AG09319 (cell line): ENCODE data around the gene TMX3.

Experiments used
- DNase-seq: peaks from one replicate; pipeline ENCODE4 v3.0.0-alpha.2; 2010; ENCODE audit warnings: low read depth; ENCODE audit errors: extremely low read depth
- TF ChIP-seq, protein P1 (sequence below): IDR thresholded peaks from 2 replicates; pipeline ENCODE4 v1.5.1; 2011; ENCODE audit warnings: low read depth, mild to moderate bottlenecking, inconsistent platforms, low read length, moderate library complexity

Gene TMX3

GRCh38 chr18:68714712-68715496 lies at the start of gene TMX3:
TSS of gene TMX3 (minus strand) at chr18:68715108. CDS start at chr18:68714981, 127 bp downstream.
- DNase-seq: peak; percentile 82
- TF ChIP-seq, protein P1, sequence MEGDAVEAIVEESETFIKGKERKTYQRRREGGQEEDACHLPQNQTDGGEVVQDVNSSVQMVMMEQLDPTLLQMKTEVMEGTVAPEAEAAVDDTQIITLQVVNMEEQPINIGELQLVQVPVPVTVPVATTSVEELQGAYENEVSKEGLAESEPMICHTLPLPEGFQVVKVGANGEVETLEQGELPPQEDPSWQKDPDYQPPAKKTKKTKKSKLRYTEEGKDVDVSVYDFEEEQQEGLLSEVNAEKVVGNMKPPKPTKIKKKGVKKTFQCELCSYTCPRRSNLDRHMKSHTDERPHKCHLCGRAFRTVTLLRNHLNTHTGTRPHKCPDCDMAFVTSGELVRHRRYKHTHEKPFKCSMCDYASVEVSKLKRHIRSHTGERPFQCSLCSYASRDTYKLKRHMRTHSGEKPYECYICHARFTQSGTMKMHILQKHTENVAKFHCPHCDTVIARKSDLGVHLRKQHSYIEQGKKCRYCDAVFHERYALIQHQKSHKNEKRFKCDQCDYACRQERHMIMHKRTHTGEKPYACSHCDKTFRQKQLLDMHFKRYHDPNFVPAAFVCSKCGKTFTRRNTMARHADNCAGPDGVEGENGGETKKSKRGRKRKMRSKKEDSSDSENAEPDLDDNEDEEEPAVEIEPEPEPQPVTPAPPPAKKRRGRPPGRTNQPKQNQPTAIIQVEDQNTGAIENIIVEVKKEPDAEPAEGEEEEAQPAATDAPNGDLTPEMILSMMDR: no peak

- no peak for DNase-seq
These were observed 49.1 kb upstream of the TMX3 start for GRCh38 chr18:68764016-68764415.

GRCh38 chr18:68763083-68763482 lies 48.2 kb upstream of the TMX3 start:
- TF ChIP-seq, protein P1: no peak
- DNase-seq: no peak

More at GRCh38 chr18:68764016-68764415, 49.1 kb upstream of the TMX3 start:
- TF ChIP-seq, protein P1: no peak

DNA sequence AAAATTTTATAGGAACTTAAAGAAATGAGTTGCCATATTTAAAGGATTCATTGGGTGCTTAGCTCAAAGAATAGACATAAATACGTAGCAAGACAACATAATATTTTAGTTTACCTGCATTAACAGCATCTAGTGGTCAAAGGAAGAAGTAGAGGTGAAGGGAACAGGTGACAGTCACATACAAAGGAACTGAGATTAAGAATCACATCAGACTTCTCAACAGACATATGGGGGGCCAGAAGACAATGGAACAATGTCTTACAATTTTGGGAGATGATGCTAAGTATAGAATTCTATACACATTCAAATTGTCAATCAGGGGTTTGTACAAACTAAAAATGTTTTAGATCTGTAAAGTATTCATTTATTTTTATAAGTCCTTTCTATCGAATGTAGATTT lies 44.4 kb upstream of the TMX3 start:
- no peak for DNase-seq

DNA sequence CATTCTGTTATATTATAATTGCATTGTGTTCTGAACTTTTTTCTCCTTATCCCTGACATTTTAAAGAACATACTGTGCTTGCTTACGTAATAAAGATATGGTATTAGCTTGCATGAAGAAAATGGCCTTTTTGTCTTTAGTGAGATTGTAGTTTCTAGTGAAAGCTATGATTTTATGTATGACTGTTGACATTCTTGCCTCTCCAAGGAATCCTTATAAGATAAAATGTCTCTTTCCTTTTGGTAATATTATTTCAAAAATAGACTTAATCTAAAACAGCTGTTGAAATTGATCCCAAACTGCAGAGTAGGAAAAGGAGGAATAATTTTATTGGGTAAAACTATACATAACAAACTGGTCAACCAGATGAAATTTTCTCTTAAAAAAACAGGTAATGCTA lies 42.2 kb upstream of the TMX3 start:
- TF ChIP-seq, protein P1: no peak
- DNase-seq: no peak

More for the DNA sequence above, 44.4 kb upstream of the TMX3 start:
- TF ChIP-seq, protein P1: no peak

GRCh38 chr18:68742206-68742605 lies 27.3 kb upstream of the TMX3 start:
- no peak for DNase-seq
- TF ChIP-seq, protein P1: no peak

DNA sequence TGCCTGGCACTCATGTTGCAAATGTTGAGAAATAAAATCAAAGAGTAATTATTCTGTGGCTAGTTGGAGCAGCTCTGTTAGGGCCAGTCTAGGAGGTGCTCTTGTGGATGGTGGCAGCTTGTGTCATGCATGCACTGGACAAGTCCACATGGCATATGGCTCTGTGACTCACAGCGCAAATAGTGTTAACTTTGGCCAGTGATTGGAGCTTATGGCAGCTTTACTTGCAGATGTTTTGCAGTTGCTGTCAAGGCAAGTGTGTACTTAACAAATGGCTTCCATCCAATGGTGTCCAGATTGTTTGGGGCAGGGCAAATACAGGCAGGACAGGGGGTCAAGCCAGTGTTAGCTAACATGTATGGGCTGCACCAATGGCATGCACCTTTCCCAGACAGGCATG lies 26.1 kb upstream of the TMX3 start:
- TF ChIP-seq, protein P1: no peak
- DNase-seq: no peak
